C4-2B (cell line): ENCODE measurements around the gene TRAPPC14.

Experiments
- CTCF ChIP-seq: fragments of 450-650 bp; conservative IDR thresholded peaks from 2 replicates; pipeline ENCODE4 v1.5.1; 2017; ENCODE audit warnings: mild to moderate bottlenecking
- ZFX ChIP-seq: fragments of 450-650 bp; IDR thresholded peaks from 2 replicates; pipeline ENCODE4 v1.6.1; 2017

- no peak for TF ChIP-seq CTCF
- no peak for TF ChIP-seq ZFX
These were observed 37.8 kb downstream of the TRAPPC14 start for GRCh38 chr7:100120733-100121036.
